HG03095 (cell line): ENCODE measurements around the gene PRR15.

ENCODE experiments used
- ATAC-seq: cut with Tn5 transposase; IDR thresholded peaks from one replicate; pipeline ENCODE4 v1.9.1; 2021; ENCODE audit warnings: moderate library complexity; ENCODE audit not compliant: unreplicated experiment

Gene PRR15

DNA sequence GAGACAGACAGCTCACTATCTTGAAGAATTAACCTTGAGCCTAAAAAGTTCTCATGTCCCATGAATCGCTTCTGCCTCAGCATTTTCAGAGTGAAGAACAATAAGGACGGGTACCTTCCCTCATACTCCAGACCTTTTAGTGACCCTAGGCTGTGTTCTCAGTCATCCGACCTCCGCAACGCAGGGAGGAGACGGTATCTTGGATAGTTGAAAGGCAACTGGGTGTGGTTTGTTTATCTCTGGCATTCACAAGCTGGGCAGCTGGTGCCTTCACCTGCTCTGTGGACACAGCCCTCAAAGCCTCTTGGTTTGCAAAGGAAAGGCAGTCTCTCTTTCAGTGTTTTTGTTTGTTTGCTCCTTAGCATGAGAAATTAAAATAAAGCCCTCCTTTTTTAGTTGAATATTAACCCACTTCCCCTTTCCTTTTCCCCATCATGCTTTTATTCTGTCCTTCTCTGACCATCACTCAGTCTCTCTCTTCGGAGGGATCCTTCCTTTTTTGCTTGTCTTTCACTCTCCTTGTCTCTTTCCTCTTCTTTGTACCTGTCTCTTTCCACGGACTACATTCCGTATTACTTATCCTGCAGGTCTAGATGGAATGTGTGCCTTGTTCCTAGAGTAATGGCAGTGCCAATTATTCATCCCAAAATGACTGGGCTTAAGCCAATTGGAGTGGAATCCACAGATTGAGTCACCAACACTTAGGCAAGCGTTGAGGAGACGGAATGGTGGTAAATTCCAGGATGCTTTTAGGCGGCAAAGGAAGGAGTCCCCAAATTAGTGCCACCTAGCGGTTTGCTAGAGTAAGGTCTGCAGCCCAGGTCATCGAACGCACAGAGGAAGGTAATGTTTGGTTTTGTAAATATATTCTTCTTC is 45.8 kb downstream of the PRR15 start:
- no peak for ATAC-seq

DNA sequence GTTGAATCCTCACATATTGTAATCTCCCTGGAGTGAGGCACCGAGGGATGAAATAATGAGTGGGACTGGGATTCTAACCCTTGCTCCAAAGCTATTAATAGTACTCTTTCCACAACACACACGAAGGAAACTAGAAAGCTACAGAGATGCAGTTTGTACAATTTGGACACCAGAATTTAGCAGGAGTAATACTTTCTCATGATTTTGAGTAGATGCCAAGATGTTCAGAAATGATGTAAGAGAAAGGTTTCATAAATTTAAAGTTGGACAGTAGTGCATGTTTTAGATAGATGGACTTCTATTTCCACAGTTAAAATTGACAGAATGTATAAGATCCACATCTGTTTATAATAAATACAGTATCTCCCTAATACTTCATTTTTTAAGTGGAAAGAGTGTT is 46.5 kb downstream of the PRR15 start:
- no peak for ATAC-seq

DNA sequence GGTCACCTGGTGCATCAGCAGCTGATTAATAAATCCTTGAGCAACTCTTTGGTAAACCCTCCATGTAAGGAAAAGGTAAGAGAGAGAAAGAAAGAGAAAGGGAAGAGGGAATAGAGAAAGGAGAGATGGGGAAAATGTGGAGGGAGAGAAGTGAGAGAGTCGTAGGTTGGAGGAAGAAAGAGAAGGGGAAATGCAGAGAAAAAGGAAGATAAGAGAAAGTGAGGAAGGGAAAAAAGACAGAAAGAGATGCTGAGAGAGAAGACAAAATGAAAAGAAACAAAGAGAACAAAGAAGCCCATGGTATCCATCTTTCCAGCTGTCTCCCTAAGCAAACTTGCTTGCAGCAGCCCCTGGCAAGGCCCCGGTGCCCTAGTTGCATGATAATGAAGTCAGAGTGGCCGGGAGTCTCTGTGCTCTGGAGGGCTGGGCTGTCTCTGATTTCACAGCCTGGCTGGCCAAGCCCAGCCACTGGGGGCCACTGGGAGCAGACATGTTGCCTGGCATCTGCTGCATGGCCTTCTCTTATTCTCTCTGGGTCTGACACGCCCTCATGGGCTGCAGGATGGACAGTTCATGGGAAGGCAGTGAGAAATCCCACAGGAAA is 48.4 kb downstream of the PRR15 start:
- no peak for ATAC-seq

DNA sequence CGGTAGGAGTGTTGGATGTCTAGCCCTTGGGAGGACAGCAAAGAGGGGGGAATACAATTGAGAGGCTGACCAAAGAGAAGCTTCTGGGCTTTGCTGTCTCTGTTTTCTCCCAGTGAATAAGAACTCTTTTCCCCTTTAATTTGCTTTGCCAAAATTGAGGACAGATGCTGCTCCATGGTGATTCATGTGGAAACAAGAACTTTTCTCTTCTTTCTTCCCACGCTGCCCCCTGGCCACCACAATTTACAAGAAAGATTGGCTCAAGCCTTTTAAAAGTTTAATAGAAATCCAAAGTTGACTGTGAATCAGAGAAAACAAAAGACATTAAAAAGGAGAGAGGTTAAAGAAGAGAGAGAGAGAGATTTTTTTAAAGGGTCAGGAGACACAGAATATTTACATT is 49.0 kb downstream of the PRR15 start:
- ATAC-seq = no peak

DNA sequence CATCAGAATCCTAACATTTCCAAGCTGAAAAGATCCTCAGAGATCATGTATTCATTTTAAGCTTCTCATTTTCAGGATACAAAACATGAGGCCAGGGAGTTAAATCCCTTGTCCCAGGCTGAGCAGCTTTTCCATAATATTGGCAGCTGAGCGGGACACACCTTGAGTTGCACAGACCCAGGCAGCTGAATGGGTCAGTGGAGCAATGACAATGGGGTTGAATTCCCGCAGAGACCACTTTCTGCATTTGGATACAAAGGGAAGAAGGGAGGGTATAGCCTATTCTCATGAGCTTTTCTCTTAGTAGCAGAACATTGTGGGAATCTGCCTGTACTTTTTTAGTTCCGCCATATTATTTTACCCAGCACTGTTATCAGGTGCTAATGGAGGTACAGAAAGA is 49.5 kb downstream of the PRR15 start:
- no peak for ATAC-seq

DNA sequence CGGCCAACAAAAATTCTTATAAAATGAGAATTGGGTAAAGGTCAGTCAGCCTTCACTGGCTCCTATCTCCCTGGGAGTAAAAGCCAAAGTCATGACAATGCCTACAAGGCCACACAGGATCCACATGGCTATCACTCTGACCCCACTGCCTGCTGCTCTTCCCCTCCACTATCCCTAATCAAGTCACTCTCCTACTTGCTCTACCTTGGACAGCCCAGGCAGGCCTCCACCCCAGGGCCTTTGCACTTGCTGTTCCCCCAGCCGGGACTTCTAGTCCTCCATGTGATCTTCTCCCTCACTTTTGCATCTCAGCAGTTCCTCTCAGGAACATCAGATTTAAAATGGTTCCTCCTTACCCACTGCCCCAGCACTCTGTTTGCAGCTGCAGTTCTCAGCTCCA is 50.6 kb downstream of the PRR15 start:
- ATAC-seq = no peak
